Activated CD4-positive, alpha-beta T cell treated with anti-CD3 and anti-CD28 coated beads for 1 hour (primary cell): ENCODE data around the gene SYT17.

Experiments
- DNase-seq: peaks from one replicate; pipeline ENCODE4 v3.0.0-alpha.2; 2020

SYT17 gene

DNA sequence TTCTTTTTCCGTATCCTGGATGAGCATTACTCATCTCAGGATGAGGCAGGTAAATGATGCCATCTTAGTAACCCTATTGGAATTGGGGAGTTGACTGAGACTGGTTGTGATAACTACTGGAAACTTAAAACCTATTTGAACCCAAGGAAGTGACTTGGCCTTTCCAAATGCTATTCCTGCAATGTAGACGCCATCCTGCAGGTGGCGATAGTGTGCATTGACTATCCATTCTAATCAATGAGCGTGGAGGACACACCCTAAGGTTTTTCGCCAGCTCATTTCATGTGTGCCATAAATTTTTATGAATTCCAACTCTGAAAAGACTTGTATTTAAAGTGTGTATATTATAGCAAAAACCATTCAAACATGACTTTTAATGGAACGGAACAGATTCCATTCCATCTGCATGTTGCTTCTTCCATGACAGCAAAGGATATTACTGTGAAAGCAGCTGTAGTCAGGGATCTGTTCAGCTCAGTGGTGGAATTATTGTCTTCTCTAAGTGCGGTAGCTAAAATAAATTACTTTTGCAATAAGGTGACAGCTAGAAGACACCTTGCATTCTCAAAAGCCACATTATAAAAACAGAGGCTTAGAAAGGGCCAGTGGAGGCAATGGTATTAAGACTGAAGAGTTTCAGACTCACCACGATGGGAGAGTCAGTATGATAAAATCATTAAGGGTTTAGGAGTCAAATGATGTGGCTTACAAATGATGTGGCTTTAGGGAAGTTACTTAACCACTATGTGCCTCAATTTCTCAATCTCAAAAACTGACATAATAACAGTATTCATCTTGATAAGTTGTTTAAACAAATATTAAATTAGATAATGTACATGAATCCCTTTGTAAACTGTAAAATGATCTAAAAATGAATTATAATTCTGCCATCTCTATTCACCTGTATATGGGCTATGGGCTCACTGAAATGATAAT lies 55.5 kb downstream of the SYT17 start:
- DNase-seq = no peak

DNA sequence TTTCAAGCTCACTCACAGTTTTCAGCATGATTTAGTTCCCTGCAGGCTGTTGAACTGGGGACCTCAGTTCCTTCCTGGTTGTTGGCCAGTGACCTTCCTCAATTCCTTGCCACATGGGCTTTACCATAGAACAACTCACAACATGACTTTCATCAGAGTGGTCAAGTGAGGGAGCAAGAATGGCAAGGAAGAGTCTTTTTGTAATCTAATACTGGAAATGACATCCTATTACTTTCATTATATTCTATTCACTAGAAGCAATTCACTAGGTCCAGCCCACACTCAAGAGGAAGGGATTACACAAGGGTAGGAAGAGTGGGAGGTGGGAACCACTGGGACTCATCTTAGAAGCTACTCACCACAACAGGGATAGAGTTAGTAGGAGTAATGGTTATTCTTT lies 57.6 kb downstream of the SYT17 start:
- DNase-seq = no peak

DNA sequence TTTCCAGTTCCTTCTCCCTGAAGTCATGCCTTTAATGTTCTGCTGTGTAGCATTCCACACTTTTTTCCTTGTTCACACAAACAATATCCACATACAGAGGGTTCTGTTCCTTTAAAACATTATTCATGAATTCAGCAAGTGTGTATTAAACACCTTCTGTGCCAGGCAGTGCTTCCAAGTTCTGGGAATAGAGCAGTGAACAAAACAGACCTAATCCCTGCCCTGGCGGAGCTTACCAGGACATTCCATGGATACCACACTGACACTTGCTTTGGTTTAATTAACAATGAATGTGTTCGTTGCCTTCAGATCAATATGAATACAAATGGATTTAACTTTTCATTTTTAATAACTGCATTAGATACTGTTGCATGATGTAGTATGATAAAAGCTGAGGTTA lies 59.6 kb downstream of the SYT17 start:
- no peak for DNase-seq

- no peak for DNase-seq
These were observed 60.0 kb downstream of the SYT17 start for GRCh38 chr16:19228052-19228451.

DNA sequence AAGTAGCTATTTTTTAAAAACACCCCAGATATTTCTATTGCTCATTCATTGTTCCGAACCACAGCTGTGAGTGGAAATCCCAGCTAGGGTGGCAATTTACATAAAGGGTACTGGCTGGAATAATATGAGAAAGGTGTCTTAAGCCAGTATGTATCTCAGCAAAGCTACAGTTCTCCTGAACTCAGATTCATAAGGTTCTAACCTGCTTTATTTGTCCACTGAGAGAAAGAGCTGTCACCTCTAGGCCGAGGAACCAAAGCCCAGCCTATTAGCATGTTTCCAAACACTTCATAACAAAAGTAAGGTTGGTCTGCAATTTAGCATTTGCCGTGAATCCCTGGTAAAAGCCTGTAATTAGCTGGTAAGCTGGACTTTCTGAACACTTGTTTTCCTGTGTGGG lies 60.5 kb downstream of the SYT17 start:
- no peak for DNase-seq

GRCh38 chr16:19230575-19230974 lies 62.5 kb downstream of the SYT17 start:
- DNase-seq = no peak

GRCh38 chr16:19231881-19232280 lies 63.8 kb downstream of the SYT17 start:
- no peak for DNase-seq

- no peak for DNase-seq
These were observed 64.9 kb downstream of the SYT17 start for GRCh38 chr16:19232988-19233387.

DNA sequence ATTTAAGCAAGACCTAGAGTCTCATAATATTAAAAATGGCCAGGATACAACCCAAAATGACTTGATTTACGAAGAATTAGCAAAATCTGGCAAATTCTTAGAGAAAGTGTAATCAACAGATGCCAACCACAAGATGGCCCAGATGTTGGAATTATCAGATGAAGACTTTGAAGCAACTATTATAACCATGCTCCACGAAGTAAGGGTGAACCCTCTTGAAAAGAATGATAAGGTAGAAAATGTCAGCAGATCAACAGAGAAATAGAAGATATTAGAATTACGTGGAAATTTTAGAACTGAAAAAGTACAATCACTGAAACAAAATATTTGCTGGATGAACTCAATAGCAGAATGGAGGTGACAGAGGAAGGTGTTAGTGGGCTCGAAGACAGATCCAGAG lies 67.4 kb downstream of the SYT17 start:
- DNase-seq = no peak

DNA sequence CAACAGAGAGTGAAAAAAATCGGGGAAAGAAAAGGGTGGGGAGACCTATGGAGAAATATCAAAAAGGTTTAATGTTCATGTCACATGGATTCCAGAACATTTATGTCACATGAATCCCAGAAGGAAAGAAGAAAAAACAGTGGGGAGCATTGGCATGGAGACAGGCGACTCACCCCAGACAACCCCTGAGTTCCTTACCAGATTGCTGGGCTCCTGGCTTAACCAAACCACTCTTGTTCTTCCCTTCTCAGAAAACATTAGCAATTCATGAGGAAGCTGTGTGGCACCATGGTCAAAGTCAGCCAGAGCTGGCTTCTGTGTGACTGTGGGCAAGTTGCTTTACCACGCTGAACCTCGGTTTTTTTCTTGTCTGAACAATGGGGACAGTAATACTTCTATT lies 67.8 kb downstream of the SYT17 start:
- no peak for DNase-seq

DNA sequence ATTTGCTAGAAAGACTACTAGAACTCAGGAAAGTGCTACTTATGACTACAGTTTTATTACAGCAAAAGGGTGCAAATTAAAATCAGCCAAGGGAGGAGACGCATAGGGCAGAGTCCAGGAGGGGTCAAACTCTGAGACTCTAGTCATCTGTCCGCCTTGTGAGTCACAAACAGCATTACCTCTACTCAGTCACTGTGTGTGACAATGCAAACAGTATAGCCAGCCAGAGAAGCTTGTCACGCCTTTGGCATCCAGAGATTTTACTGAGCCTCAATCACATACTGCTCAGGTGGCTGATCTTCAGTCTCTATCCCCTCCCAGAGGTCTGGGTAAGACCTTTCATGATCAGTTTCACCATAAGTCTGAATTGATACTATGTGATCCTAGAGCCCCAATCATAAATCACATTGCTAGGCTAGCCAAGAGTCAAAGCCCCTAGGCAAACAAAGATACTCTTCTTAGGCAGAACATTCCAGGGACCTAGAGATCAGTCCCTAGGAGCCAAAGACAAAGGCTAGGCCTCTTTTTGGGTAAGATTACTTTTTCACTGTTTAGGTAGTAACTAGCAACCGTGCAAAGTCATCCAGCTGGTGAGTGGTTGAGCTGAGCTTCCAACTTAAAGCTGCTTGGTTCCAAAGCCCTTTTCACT lies 68.6 kb downstream of the SYT17 start:
- no peak for DNase-seq

GRCh38 chr16:19238406-19238805 lies 70.4 kb downstream of the SYT17 start:
- no peak for DNase-seq

- no peak for DNase-seq
These were observed 71.6 kb downstream of the SYT17 start for GRCh38 chr16:19239511-19240155.

DNA sequence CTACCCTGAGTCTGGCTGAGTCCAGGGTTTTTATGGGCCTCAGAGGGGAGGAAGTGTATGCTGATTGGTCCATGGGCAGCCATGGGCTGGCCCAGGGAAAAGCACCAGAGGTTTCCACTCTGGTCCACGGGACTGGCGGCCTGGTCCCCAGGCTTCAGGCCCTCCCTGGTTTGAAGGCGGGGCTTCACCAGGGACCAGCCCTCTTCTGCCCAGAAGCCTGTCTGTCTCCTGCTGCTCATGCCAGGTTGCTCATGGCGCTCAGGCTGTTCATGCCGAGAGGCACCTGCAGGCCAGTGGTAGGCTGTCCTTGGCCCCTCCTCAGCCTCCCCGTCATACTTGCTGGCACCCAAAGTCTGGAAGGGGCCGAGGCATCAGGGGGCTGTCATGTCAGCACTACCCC lies 72.5 kb downstream of the SYT17 start:
- DNase-seq = no peak

GRCh38 chr16:19241512-19241911 lies 73.5 kb downstream of the SYT17 start:
- DNase-seq = no peak

GRCh38 chr16:19242186-19242585 lies 74.1 kb downstream of the SYT17 start:
- DNase-seq = no peak

- DNase-seq = no peak
These were observed 75.0 kb downstream of the SYT17 start for GRCh38 chr16:19242987-19243575.

- no peak for DNase-seq
These were observed 77.4 kb downstream of the SYT17 start for GRCh38 chr16:19245326-19245925.

- DNase-seq = no peak
These were observed 84.9 kb downstream of the SYT17 start for GRCh38 chr16:19252904-19253303.

- DNase-seq = no peak
These were observed 86.6 kb downstream of the SYT17 start for GRCh38 chr16:19254611-19255010.

GRCh38 chr16:19264123-19264673 lies 96.2 kb downstream of the SYT17 start:
- DNase-seq = no peak

- no peak for DNase-seq
These were observed 97.4 kb downstream of the SYT17 start for GRCh38 chr16:19265380-19265930.
